DMS53 treated with DMSO at 0.1 percent for 48 hours (cell line): ENCODE data around the gene MYH9.
"Not testable (repeated sequence)": the region's sequence is repeated elsewhere in the genome, so short reads cannot be mapped to it uniquely, and the experiment has no call there.

ENCODE experiments used
- DNase-seq: peaks from one replicate; lab custom pipeline; 2025; ENCODE audit not compliant: unreplicated experiment; lab: John Stamatoyannopoulos, UW

The MYH9 gene

DNA sequence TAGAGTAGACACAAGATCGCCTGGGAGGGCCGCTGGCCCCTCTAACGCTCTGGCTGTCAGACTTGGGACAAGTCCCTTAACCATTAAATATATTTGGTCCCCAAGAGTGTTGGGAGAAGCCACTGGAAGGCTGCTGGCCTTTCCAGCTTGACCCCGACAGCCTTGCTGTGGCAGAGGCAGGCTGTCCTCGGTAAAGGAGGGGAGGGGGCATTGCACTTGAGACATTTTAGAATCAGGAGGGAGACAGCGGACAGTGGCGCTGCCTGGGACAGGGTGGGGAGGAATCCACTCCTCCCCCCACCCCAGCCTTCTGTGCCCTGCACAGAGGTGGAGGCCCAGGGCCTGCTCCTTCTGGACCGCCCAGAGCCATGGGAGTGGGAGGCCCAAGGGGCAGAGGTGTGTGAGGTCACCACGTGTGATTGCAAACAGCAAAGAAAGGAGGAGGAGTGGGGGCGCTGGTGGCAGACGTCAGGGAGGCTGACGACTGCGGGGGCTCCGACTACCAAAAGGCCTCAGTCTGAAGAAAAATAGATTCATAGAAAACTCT is 105.9 kb downstream of the MYH9 start:
- DNase-seq: no peak

DNA sequence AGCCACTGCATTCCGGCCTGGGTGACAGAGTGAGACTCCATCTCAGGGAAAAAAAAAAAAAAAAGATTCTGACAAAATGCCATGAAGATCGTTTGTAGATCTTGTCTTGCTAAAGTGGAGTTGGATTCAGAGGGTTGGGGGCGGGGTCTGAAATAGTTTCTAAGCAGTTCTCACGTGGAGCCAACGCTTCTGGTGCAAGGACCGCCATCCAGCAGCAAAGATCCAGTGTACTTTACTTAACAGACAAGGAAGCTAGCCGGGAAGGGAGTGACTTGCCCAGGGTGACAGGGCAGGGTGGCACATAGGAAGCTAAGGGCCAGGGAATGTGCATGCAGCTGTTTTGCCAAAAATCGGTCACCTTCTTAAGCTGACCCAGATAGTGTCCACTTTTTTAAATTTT is 107.4 kb downstream of the MYH9 start:
- DNase-seq: no peak

DNA sequence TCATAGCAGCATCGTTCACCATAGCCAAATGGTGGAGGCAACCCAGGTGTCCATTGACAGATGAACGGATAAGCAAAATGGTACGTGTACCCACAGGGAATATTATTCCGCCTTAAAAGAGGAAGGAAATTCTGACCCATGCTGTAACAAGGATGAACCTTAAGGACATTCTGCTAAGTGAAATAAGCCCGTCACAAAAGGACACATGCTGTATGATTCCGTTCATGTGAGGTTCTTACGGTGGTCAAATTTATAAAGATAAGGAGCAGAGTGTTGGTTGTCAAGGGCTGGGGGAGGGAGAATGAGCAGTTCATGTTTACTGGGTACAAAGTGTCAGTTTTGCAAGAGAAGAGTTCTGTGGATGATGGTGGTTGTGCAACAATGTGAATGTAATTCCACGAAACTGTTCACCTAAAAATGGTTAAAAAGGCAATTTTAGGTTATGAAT is 108.5 kb downstream of the MYH9 start:
- DNase-seq: no peak

DNA sequence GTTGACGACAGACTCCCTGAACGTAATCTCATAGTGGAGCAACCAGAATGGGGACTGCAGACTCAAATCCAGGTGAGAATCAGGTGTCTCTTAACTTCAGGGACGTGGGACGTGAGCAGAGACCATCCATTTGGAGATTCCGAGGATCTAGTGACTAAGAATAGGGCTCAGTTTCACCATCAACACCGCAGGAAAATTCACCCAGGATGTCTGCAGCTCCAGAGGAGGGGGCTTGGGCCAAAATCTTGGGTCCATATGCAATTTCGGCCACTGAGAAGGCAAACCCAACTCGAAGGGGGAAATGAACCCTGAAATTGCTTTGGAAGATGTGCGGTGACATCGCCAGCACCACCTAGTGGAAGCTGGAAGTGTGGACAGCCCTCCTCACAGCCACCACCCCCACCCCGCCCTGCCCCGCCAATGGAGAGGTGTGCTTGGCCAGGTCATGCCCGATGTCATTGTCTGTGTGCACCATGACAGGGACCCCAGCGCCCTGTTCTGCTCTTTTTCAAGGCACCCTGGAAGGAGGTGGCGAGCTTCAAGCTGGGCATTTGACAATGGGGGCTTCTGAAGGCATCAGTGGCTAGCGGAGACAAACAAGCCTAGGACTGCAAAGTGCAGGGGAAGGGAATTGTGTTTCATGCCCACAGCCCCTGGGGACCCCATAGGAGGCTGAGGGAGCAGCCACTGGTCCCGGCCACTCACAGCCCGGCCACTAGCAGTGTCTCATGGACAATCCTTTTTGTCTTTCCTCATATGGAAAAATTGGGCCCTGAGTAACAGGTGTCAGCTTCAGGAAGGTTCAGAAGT is 110.1 kb downstream of the MYH9 start:
- DNase-seq: peak; percentile 1

DNA sequence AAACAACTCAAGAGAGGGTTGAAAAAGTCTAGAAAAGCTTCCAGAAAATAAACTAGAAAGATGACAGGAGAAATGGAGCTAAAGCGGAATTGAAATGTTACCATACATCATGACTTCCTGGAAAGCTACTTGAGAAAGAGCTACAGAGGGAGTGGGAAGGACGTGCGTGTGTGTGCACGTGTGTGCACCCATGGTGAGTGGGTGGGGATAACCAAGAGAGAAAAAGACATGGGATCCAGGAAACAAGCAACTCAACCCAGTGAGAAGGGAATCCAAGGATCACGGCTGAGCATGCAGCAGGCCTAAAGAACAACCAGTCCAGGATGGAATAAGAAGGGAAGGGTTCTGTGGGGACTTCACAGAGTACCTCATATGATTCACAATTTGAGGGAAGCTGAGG is 113.2 kb downstream of the MYH9 start:
- no peak for DNase-seq

DNA sequence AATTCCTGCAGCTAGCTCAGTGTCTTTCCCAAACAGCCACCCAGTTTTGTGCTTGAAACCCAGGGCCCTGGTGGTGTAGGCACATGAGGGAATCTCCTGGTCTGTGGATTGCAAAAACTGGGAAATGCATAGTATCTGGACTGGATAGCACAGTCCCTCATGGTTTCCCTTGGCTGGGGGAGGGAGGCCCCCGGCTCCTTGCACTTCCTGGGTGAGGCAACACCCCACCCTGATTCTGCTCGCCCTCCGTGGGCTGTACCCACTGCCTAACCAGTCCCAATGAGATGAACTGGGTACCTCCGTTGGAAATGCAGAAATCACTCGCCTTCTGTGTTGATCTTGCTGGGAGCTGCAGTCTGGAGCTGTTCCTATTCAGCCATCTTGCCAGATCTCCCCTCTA is 115.8 kb downstream of the MYH9 start:
- DNase-seq: not testable (repeated sequence)

DNA sequence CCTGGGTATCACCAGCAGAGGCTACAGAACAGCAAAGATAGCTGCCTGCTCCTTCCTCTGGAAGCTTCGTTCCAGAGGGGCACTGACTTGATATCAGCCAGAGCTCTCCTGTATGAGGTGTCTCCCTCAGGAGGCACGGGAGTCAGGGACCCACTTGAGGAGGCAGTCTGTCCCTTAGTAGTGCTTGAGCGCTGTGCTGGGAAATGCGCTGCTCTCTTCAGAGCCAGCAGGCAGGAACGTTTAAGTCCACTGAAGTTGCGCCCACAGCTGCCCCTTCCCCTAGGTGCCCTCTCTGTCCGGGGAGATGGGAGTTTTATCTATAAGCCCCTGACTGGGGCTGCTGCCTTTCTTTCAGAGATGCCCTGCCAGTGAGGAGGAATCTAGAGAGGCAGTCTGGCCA is 116.5 kb downstream of the MYH9 start:
- not testable (repeated sequence) for DNase-seq

DNA sequence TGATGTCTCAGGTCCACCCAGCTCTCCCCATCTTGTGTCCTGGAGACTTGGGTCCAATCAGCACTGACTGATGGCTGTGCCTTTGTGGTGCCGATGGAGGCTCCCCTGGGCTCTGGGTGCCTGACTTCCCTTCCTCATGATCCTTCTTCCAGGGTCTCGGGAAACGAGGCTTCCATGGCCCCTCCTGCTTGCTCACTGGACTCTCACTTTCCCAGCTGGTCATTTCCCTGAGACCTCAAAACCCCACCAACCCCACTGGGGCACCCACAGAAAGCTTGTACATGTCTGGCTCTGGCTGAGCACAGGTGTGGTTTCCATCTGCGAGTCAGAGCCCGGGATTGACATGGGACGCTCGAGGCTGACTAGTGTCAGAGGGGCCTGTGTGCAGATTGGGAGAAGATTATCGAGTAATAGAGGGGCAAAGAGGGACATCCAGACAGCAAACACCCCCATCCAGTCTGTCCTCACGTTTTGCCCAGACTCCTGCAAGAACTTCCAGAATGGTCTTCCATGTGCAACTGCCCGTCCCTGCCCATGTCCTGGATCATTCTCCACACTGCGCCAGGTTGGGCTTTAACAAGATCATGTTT is 119.8 kb downstream of the MYH9 start:
- DNase-seq: no peak

DNA sequence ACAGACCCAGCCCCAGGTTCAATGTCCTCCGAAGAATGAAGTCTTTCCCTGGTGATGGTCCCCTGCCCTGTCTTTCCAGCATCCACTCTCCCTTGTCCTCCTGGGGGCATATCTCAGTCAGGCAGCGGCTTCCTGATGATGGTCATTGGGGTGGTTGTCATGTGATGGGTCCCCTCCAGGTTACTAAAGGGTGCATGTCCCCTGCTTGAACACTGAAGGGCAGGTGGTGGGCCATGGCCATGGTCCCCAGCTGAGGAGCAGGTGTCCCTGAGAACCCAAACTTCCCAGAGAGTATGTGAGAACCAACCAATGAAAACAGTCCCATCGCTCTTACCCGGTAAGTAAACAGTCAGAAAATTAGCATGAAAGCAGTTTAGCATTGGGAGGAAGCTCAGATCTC is 120.7 kb downstream of the MYH9 start:
- DNase-seq: no peak

DNA sequence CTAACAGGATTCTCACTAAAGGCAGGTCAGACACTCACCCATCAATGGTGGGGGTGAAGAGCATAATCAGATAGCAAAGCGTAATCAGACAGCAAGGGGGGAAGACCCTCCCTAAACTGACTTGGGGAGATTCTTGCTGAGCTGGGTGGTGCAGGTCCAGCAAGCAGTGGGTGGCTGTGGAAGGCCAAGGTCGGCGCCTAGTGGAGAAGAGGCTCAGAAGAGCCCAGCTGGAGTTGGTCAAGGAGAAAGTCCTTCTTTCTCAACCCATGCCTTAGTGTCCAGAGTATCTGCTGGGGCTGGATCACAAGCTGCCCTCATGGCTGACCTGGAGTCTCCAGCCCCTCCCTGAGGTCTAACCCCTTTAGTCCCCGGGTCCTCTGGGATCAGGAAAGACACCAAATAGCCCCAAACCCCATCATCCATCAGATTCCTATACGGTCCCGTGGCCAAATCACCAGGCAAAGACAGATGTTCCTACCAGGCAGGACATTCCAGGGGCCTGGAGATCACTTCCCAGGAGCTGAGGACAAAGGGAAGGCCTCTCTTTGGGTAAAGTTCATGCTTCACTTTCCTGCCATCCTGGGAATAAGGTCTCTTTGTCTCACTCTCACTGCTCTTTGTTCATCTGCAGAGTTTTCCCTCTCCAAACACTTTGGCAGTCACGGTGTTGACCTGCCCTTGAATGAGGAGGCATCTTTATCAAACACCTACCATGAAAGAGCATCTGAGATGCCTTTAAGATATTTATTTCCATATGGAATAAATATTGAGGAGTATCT is 123.7 kb downstream of the MYH9 start:
- not testable (repeated sequence) for DNase-seq

DNA sequence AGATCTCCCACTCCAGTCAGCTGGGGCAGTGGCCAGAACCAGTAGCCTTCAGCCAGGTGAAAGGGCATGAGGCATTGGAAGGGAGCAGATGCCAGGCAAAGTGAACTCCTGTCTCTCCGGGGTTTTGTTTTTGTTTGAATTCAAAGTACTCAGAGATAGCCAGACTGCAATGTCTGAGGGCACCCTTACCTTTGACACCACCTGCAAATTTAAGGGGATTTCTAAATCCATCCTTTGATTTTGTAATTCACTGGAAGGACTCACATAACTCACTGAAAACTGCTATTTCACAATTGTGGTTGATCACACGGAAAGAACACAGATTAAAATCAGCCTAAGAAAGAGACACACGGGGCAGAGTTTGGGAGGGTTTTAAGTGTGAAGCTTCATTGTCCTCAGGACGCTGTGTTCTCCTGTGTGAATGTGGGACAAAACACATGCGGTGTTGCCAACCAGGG is 124.5 kb downstream of the MYH9 start:
- DNase-seq: not testable (repeated sequence)

DNA sequence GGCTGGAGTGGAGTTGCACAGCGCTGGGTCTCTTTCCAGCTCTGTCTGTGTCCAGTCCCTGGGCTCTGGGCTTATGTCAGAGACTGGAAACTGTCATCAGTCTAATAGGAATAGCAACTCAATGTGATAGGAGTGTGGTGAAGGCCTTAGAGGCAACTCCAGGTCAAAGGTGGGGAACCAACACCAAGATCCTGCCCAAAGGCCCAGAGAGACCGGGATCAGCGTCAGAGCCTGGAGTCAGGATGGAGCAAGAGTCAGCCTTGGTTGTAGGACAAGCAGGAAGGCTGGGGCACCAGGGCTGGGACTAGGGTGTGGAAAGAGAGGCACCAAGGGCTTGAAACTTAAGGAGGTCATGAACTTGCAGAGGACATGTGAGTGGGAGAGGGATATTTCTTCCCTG is 125.5 kb downstream of the MYH9 start:
- not testable (repeated sequence) for DNase-seq

DNA sequence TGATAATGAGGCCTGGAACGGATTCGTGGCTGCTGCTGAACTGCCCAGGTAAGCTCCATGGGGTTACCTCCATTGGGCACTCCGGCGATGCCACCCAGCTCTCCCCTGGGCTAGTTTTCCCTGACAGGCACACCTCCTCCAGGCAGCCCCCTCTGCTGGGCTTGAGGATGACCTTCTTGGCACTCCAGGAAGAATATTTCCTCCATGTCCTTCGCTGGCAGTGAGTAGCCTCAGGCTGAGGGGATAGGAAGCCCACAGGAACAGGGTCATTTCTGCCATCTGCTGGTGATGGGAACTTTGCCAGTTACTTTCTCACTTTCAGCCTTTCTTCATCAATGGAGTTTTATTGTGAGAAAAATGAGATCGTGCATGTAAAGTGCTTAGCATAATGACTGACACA is 126.1 kb downstream of the MYH9 start:
- DNase-seq: not testable (repeated sequence)

DNA sequence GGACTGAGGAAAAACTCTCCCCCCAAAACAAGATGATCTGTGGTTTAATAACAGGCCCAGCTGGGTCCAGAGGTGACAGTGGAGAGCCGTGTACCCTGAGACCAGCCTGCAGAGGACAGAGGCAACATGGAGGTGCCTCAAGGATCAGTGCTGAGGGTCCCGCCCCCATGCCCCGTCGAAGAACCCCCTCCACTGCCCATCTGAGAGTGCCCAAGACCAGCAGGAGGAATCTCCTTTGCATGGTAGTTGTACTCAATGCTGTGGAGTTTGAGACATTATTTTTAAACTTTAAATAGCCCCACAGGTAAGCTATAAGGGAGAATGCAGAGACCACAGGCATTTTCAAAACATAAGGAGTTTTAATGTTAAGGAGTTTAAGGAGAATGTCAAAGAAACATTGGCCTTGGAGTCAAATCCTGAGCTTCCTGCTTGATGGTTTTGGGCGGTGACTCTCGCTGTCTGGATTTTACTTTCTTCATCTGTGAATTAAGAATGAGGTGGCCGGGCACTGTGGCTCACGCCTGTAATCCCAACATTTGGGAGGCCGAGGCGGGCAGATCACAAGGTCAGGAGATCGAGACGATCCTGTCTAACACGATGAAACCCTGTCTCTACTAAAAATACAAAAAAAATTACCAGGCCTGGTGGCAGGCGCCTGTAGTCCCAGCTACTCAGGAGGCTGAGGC is 128.0 kb downstream of the MYH9 start:
- no peak for DNase-seq

DNA sequence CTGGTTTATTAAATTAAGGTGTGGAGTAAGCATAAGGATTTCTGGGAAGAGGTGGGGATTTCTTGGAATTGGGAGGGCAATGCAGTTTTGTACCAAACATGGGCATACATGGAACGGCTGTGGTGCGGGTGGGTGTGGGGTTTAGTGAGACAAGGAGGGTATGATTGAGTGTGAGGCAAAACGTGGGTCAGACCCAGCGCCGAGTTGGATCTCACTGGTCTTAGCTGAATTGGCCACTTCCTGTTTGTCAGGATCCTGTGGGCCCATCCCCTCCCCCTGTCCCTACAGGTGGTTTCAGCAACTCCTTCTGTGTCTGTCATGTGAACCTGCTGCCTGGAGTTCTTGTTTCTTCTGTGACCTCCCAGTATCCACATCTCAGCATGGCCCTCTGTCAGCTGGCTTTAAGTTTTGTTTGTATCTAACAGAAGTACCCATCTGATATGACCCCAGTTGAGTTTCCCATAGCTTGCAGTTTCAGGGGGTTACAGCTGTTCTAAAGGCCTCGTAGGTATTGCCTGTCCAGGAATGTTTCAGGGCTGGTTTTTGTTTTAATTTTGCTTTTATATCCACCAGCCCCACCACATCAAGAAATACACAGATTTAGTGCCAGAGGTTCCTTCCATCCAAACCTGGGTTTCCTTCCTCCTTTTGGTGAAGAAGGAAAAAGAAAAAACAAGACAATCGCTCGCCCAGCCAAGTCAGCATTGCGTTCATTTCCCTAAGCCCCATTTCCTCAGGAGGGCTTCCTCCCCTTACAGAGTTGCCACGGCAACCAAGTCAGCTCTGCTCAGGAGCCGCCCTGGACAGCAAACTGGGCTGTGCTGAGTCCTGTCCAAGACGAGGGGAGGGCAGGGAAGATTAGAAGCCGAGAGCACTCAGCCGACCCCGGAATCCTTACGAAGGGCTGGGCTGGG is 128.8 kb downstream of the MYH9 start:
- DNase-seq: no peak

DNA sequence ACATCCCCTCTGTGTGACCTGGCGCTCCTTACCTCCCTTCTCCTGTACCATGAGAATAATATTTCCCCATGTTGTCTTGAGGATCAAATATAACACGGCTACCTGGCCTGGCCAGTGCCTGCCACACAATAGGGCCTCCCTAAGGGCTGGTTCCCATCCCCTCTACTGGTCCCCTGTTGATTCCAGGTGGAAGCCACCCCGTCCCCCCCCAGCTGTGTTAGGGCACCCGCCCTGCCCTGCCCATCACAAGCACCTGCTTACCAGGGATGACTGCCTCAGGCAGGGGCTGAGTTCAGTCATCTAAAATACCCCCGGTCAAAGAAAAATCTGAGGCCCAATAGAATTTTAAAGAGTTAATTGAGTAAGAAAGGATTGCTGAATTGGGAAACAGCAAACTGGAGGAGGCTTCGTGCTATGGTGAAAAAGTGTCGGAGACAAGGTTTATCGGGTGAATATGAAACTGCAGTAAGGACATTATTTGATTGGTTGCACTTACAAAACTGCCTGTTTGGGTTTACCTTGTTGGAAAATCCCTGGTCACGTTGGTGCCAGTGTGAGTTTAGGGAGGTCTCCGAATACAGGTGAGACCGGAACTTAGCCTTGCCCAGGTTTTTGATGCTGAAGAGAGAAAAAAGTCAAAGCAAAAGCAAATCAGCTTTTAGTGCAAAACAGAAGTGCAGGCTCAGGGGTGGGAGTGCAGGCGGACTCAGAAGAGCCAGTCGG is 129.7 kb downstream of the MYH9 start:
- no peak for DNase-seq

DNA sequence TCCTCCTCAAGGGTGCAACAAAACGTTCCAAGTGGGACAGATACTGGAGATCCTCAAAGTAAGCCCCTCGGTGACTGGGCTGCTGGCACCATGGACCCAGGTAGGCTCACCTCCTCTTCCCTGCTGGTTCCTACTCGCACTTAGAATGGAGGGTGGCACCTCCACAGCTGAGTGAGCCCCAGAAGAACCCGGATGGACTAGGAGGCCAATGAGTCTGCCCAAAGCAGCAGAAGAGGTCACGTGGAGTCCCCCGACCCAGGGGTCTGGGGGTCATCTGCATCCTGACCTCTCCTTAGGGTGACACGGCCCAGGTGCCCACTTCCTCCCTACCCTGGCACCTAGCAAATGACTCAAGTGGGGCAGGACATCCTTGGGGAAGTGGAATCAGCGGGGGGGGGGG is 130.5 kb downstream of the MYH9 start:
- no peak for DNase-seq

DNA sequence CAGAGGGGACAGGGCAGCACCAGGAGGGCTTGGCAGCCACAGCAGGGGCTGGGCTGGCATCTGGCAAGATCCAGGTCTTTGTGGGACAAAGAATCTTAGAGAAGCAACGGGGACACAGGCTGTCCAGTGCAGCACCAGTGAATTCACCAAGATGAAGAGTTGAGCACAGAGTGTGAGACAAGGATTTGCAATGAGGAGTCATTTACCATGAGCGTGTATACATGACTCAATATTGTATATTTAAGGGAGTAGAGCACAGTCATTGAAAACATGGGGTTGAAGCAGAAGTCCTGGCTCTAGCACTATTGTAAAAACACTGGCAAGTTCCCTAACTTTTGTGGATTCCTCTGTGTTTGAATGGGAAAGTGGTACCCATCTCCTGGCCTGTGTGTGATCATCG is 131.3 kb downstream of the MYH9 start:
- no peak for DNase-seq

DNA sequence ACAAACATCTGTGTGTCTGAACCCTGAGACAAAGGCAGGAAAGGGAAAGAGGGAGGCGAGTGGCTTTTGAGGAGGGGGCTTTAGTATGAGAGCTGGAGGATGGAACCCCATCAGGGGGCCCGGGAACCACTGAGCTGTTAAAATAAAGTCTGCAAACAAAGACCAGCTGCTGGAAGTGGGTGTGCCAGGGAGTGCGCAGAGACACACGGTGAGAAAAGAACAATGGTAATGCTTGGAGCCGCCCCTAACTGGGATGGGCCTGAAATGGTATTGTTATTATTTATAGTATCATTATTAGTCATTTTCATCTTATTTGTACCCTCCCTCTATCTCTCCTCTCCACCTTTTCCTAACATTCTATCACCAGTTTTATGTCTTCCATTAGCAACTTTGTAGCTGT is 132.2 kb downstream of the MYH9 start:
- not testable (repeated sequence) for DNase-seq
